GM03348 (cell line): Measurements from ENCODE around the gene COG5.

Experiments used
- DNase-seq: peaks from one replicate; pipeline ENCODE4 v3.0.0; 2012; ENCODE audit warnings: low spot score

Gene COG5

GRCh38 chr7:107330478-107330877, 233.2 kb downstream of the COG5 start:
- no peak for DNase-seq

GRCh38 chr7:107327986-107328569, 235.6 kb downstream of the COG5 start:
- peak; percentile 4 for DNase-seq

GRCh38 chr7:107326061-107326460, 237.7 kb downstream of the COG5 start:
- no peak for DNase-seq

GRCh38 chr7:107322015-107322414, 241.7 kb downstream of the COG5 start:
- DNase-seq, result no peak

- DNase-seq, result no peak
Observed at GRCh38 chr7:107321611-107322010, 242.1 kb downstream of the COG5 start.

GRCh38 chr7:107319724-107320228, 243.9 kb downstream of the COG5 start:
- no peak for DNase-seq

GRCh38 chr7:107318523-107319160, 245.1 kb downstream of the COG5 start:
- no peak for DNase-seq

- no peak for DNase-seq
Observed at GRCh38 chr7:107315716-107316220, 248.0 kb downstream of the COG5 start.

- DNase-seq, result no peak
Observed at GRCh38 chr7:107313355-107313754, 250.4 kb downstream of the COG5 start.

GRCh38 chr7:107312418-107312817, 251.3 kb downstream of the COG5 start:
- no peak for DNase-seq

- no peak for DNase-seq
Observed at GRCh38 chr7:107309296-107309695, 254.4 kb downstream of the COG5 start.

- no peak for DNase-seq
Observed at GRCh38 chr7:107304636-107305035, 259.1 kb downstream of the COG5 start.

- no peak for DNase-seq
Observed at GRCh38 chr7:107304063-107304462, 259.7 kb downstream of the COG5 start.

GRCh38 chr7:107302250-107302847, 261.4 kb downstream of the COG5 start:
- no peak for DNase-seq

- DNase-seq, result no peak
Observed at GRCh38 chr7:107294182-107294581, 269.5 kb downstream of the COG5 start.

- no peak for DNase-seq
Observed at GRCh38 chr7:107292591-107292990, 271.1 kb downstream of the COG5 start.

- no peak for DNase-seq
Observed at GRCh38 chr7:107291434-107291833, 272.3 kb downstream of the COG5 start.

GRCh38 chr7:107286751-107287621, 276.7 kb downstream of the COG5 start:
- DNase-seq, result no peak

GRCh38 chr7:107284911-107285479, 278.7 kb downstream of the COG5 start:
- no peak for DNase-seq

- DNase-seq, result no peak
Observed at GRCh38 chr7:107277331-107277730, 286.4 kb downstream of the COG5 start.

- no peak for DNase-seq
Observed at GRCh38 chr7:107276220-107276827, 287.4 kb downstream of the COG5 start.

- no peak for DNase-seq
Observed at GRCh38 chr7:107274506-107274905, 289.2 kb downstream of the COG5 start.
